Measurements from ENCODE around the gene FLNC.
A peak's percentile ranks its signal among the peaks of the same experiment; 100 is the strongest.

The FLNC gene

DNA sequence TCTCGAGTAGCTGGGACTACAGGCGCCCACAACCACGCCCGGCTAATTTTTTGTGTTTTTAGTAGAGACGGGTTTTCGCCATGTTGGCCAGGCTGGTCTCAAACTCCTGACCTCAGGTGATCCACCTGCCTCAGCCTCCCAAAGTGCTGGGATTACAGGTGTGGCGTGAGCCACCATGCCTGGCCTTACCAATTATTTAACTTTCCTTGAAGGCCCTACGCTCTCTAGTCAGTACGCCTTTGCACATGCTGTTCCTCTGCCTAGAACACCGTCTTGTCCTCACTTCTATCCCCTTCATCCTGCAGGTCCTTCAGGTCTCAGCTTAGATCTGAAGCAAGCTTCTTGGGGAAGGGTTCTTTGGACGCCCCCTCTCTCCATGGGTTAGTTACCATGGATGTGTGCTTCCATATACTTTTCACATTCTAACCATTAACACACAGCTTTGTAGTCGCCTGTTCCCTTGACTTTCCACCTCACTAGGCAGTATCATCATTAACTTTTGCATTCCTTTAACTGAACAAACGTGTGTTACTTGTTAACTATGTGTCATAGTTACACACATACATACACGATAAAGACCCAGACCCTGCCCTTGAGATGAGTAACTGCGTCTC is 31.9 kb downstream of the FLNC start:
- TF ChIP-seq, protein P1, sequence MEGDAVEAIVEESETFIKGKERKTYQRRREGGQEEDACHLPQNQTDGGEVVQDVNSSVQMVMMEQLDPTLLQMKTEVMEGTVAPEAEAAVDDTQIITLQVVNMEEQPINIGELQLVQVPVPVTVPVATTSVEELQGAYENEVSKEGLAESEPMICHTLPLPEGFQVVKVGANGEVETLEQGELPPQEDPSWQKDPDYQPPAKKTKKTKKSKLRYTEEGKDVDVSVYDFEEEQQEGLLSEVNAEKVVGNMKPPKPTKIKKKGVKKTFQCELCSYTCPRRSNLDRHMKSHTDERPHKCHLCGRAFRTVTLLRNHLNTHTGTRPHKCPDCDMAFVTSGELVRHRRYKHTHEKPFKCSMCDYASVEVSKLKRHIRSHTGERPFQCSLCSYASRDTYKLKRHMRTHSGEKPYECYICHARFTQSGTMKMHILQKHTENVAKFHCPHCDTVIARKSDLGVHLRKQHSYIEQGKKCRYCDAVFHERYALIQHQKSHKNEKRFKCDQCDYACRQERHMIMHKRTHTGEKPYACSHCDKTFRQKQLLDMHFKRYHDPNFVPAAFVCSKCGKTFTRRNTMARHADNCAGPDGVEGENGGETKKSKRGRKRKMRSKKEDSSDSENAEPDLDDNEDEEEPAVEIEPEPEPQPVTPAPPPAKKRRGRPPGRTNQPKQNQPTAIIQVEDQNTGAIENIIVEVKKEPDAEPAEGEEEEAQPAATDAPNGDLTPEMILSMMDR (IDR thresholded peaks at IDR 0.05; ENCODE audit: low read depth, low read length): no peak
- DNase-seq (ENCODE audit: extremely low read depth, low read depth): no peak

DNA sequence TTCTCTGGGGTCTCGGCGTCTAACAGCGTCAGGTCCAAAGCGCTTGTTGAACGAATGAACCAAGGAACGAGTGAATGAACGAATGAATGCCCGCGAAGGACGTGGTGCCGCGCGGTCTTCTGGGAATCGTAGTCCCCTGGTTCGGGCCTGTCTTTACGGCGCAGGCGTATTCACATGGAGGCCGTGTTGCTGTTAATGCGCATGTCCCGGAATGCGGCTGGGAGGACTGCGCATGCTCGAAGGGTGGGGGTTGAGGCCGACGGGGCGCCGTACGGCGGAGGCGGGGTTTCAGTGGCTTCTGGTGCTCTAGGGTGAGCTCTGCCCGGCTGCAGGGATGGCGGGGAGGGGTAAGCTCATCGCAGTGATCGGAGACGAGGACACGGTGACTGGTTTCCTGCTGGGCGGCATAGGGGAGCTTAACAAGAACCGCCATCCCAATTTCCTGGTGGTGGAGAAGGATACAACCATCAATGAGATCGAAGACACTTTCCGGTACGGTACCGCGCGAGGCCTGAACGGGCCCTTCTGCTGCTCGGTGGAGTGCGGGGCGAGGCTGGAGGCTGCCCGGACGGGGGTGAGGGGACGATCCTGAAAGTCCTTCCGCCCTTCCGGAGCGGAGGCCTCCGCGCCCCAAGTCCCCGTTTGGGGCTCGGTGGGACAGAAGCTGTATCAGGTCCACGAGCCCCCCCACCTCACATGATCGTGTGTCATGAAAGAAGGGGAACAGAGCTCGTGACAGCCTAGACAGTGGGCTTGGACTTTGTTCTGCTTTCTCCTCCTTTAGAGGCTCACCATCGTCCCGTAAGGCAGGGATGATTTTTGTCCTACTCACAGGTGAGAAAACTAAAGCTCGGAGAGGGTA is 32.6 kb downstream of the FLNC start, which contains the start of gene ATP6V1F:
Gene ATP6V1F, plus strand, starts transcription at position 286 of the 862 bp plus-strand sequence. Its CDS starts 49 bp downstream, at position 335.
- DNase-seq (ENCODE audit: extremely low read depth, low read depth): peak; percentile 93
- TF ChIP-seq, protein P1 (IDR thresholded peaks at IDR 0.05; ENCODE audit: low read depth, low read length): no peak

DNA sequence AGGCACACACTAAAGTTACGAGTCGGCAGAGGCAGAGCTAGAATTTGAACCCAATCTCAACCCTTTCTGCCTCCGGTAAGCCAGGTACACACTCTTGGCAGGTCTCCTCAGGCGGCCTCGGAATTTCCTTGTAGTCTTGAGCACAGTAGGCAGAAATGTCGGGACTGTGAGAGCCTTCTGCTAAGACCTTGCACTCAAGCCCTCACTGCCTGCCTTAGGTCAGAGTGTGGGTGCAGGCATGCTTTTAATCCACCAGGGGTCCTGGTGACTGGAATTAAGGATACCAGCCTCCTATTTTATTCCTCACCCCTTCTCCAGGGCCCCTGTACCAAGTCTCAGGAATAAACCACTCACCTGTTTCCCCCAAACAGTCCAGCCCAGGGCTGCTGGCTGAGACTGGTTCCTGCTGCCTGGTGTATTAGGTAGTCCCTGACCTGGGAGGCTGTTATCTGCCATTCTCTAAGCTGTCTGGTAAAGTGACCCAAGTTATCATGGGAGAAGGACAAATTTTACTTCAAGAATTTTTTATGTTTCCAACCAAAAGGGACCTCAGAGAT is 33.3 kb downstream of the FLNC start:
- DNase-seq (ENCODE audit: extremely low read depth, low read depth): no peak

DNA sequence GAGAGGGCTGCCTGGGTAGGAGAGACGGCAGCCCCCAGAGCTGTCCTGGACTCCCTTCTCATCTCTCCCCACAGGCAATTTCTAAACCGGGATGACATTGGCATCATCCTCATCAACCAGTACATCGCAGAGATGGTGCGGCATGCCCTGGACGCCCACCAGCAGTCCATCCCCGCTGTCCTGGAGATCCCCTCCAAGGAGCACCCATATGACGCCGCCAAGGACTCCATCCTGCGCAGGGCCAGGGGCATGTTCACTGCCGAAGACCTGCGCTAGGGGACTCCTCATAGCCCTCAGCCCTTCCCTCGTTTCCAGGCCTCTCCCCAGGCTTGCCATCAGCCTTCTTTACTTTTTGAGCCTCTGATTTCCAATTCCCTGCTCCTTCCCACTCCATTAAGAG is 35.1 kb downstream of the FLNC start:
- TF ChIP-seq, protein P1 (IDR thresholded peaks at IDR 0.05; ENCODE audit: low read depth, low read length): no peak
- no peak for DNase-seq (ENCODE audit: extremely low read depth, low read depth)

More for the DNA sequence above, 33.3 kb downstream of the FLNC start:
- TF ChIP-seq, protein P1 (IDR thresholded peaks at IDR 0.05; ENCODE audit: low read depth, low read length): peak; percentile 48

DNA sequence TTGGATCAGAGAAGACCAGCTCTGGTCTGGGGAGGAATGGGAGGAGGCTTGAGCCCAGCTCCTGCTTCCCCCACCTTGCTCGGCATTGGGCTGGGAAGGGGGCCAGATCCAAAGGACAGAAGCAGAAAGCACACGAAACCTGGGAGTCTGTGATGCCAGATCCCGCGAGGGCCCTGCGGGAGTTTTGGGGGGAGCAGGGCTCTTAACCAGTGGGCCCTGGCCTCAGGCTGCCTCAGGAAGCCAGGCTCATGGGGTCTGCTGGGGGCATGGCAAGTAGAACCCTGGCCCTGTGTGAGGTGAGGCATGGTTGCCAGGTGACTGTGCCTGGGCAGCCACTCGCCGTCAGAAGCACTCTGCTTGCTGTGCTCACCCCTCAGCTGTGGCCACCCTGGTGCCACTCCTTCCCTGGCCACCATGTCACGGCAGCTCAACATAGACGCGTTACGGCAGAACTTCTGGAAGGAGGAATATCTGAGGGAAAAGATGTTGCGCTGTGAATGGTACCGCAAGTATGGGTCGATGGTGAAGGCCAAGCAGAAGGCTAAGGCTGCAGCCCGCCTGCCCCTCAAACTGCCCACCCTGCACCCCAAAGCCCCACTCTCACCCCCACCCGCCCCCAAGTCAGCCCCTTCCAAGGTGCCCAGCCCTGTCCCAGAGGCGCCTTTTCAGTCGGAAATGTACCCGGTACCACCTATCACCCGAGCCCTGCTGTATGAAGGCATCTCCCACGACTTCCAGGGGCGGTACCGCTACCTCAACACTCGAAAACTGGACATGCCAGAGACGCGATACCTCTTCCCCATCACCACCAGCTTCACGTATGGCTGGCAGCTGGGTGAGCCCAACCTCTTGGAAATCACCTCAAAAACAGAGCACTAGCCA is 36.0 kb downstream of the FLNC start:
- TF ChIP-seq, protein P1 (IDR thresholded peaks at IDR 0.05; ENCODE audit: low read depth, low read length): no peak
- no peak for DNase-seq (ENCODE audit: extremely low read depth, low read depth)

DNA sequence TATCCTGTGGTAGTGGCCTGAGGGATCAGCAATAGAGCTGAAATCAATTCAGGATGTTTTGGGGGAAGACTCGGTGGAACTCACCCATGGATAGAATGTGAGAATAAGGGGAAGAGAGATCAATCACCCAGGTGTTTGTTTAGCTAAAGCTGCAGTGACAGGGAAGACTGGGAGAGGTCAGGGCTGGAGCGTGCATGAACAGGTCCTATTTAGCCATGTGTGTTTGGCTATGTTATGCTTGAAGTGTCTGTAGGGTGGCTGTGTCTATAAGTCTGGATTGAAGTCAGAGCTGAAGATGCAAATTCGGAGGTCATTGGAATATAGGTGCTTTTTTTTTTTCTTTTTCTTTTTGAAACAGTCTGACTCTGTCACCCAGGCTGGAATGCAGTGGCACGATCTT is 37.0 kb downstream of the FLNC start:
- DNase-seq (ENCODE audit: extremely low read depth, low read depth): no peak

More for the DNA sequence above, 37.0 kb downstream of the FLNC start:
- TF ChIP-seq, protein P1 (IDR thresholded peaks at IDR 0.05; ENCODE audit: low read depth, low read length): no peak
